Mesothelial cell of epicardium (in vitro differentiated cells): ENCODE results near the gene CRYBB1. TPM values are rescaled to one million over a fixed set of nuclear protein-coding genes. Genes with fewer than 3 reads are reported as not detected.

ENCODE experiments used
- DNase-seq, 2 experiments: peaks; one replicate each; pipeline ENCODE4 v3.0.0; 2021; ENCODE audit warnings: low spot score in 2 of 2; ENCODE audit not compliant: unreplicated experiment in 2 of 2
- H3K27ac Mint-ChIP-seq: 2 replicates; pipeline ENCODE4 v1.8.0; 2021; ENCODE audit warnings: mixed read lengths
- H3K27me3 Mint-ChIP-seq: 2 replicates; pipeline ENCODE4 v1.8.0; 2021; ENCODE audit warnings: low read depth, mixed read lengths
- H3K36me3 Mint-ChIP-seq: 2 replicates; pipeline ENCODE4 v1.8.0; 2021; ENCODE audit warnings: mixed read lengths
- H3K4me1 Mint-ChIP-seq: 2 replicates; pipeline ENCODE4 v1.8.0; 2021; ENCODE audit warnings: mixed read lengths
- H3K4me3 Mint-ChIP-seq: 2 replicates; pipeline ENCODE4 v1.8.0; 2021; ENCODE audit warnings: mild to moderate bottlenecking, moderate library complexity, mixed read lengths
- H3K9me3 Mint-ChIP-seq: 2 replicates; pipeline ENCODE4 v1.8.0; 2021; ENCODE audit warnings: mixed read lengths
- total RNA-seq: library from RNA; stranded (reverse); gene quantifications from 3 replicates; pipeline ENCODE4 v1.2.1, GENCODE V29; 2021
- TF ChIP-seq, protein P1 (sequence below): fragments of 200-600 bp; sonication (generic); IDR thresholded peaks from one replicate; pipeline ENCODE4 v1.5.0; 2021; ENCODE audit warnings: antibody characterized with exemption; ENCODE audit not compliant: unreplicated experiment

Gene CRYBB1
- total RNA-seq, 1 donor from 2014 or later = not detected

DNA sequence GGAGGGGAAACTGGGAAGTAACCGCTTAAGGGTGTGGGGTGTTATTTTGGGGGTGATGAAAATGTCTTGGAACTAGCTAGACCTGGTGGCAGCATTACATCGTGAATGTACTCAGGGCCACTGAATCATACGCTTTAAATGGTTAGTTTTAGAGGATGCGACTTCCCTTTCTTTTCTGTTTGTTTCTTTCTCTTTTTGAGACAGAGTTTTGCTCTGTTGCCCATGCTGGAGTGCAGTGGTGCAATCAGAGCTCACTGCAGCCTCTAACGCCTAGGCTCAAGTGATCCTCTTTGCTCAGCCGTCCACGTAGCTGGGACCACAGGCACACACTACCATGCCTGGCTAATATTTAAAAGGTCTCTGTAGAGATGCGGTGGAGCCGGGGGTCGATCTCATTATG, 34.0 kb upstream of the CRYBB1 start:
- no peaks in the 10 kb centered on the region for H3K9me3 Mint-ChIP-seq
- no peaks in the 10 kb centered on the region for H3K36me3 Mint-ChIP-seq
- TF ChIP-seq, protein P1, sequence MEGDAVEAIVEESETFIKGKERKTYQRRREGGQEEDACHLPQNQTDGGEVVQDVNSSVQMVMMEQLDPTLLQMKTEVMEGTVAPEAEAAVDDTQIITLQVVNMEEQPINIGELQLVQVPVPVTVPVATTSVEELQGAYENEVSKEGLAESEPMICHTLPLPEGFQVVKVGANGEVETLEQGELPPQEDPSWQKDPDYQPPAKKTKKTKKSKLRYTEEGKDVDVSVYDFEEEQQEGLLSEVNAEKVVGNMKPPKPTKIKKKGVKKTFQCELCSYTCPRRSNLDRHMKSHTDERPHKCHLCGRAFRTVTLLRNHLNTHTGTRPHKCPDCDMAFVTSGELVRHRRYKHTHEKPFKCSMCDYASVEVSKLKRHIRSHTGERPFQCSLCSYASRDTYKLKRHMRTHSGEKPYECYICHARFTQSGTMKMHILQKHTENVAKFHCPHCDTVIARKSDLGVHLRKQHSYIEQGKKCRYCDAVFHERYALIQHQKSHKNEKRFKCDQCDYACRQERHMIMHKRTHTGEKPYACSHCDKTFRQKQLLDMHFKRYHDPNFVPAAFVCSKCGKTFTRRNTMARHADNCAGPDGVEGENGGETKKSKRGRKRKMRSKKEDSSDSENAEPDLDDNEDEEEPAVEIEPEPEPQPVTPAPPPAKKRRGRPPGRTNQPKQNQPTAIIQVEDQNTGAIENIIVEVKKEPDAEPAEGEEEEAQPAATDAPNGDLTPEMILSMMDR = no peak
- H3K4me3 Mint-ChIP-seq = no peak overlapping the region
- H3K27me3 Mint-ChIP-seq = peaks cover 87% of the 10 kb centered on the region
- H3K27ac Mint-ChIP-seq = no peak overlapping the region
- no peak for DNase-seq
- peaks cover 21% of the 10 kb centered on the region for H3K4me1 Mint-ChIP-seq

DNA sequence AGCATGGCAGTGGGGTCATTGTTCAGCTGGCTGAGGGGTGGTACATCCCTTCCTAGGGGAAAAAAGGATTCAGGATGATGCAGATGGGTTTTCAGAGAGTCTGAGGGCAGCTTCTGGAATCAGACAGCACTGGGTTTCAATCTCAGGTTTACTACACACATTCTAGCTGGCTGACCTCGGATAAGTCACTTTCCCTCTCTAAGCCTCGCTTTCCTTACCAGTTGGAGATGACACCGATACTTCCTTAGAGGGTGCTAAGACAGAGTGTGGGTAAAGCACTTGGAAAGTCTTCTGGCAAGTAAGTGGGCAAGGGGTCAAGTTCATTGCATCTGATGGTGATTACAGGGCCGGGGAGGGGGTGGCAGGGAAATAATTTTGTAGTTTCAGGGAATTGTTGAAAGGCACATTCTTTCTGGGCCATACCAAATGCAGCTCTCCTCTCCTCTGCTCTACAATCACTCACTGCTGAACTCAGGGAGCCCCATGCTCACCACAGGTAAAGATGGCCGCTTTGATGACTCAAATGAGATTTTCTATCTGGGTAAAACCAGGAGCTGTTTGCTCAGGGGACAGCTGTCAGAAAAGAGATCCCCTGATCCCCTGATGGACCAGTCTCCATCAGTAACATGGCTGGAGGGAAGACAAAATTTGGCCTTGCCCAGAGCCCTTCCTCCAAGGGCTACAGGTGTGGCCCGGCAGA, 33.0 kb upstream of the CRYBB1 start:
- Mint-ChIP-seq H3K4me1 (peaks cover 30% of the 10 kb centered on the region), H3K9me3 (no peaks in the 10 kb centered on the region), H3K36me3 (no peaks in the 10 kb centered on the region), H3K27me3 (peaks cover 86% of the 10 kb centered on the region), H3K27ac (no peak overlapping the region), H3K4me3 (no peak overlapping the region)
- DNase-seq = no peak
- TF ChIP-seq, protein P1 = no peak

DNA sequence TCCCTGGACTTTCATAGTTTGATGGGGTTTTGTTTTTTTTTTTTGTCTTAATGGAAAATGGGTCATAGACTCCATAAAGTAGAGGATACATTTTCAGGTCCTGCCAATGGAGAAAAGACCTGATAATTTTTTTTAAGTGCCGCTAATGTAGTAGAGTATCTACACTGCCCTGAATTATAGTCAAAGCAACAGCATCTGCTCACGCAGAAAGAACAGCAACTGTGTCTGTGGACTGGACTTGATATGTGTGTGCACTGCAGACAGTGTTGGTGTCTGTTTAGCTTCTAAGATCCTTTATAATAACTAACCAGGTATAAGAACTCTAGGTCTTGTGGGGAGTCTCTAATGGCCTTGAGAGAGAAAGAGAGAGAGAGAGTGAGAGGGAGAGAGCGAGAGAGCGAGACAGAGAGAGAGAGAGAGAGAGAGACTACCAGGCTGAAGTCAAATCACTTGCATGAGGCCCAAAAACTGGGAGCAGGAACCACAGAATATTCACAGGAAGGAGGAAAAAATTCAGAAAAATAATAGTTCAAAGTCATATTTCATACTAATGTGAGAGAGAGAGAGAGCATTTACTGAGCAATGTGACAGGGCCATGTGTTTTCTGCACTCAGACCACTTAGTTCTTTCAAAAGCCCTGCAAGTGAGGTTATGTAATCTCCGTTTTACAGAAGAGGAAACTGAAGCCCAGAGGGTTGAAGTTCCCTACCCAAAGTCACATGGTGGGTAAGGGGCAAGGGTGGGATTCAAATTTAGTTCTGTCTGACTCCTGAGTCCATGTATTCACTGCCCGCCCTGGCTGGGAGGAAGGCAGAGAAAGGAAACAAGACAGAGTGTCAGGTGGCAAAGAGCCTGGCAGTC, 30.9 kb upstream of the CRYBB1 start:
- H3K27me3 Mint-ChIP-seq = peaks cover 69% of the 10 kb centered on the region
- no peak overlapping the region for H3K27ac Mint-ChIP-seq
- peaks cover 49% of the 10 kb centered on the region for H3K4me1 Mint-ChIP-seq
- no peak overlapping the region for H3K4me3 Mint-ChIP-seq
- no peaks in the 10 kb centered on the region for H3K9me3 Mint-ChIP-seq
- no peaks in the 10 kb centered on the region for H3K36me3 Mint-ChIP-seq
- TF ChIP-seq, protein P1 = no peak
- DNase-seq = no peak

DNA sequence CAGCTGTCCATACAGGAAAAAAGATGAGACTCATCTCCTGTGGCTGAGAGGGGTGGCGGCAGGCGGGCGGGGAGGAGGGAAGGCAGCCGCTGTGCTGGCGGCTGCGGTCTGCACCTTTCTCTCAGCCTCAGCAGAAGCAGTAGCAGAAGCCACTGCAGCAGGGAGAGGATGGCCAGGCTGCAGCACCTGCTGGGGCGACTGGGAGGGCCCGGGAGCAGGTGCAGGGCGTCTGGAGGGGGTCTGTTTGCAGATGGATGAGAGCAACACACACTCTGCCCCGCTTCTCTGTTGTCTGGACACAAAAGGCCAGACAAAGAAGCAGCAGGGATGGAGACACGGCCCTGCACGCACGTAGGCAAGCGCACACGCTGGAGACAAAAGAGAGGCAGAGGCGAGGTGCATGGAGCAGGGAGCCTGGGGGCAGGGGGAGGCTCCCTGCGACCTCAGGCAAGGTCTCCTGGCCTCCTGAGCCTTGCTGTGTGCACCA, 30.2 kb upstream of the CRYBB1 start:
- Mint-ChIP-seq H3K27me3 (peaks cover 62% of the 10 kb centered on the region), H3K36me3 (no peaks in the 10 kb centered on the region), H3K4me1 (peaks cover 54% of the 10 kb centered on the region), H3K9me3 (no peaks in the 10 kb centered on the region), H3K27ac (no peak overlapping the region), H3K4me3 (no peak overlapping the region)
- TF ChIP-seq, protein P1 = no peak
- DNase-seq = no peak

DNA sequence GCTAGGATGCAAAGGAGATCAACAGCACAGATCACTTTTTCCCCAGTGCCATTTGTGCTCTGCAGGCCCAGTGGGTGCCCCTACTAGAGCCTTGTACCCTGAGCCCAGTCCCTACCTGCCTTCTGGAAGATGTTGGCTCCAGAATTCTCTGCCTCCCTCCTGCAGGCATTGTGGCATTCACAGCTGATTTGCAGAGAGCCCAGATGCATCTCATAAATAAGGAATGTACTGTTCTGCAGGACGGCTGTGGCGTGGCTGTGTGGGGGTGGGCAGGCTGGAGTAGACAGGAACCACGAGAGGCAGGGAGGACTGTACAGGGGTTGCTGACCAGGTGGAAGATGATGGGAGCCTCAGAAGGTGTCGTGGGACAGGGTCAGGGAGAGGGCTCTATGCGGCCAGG, 28.3 kb upstream of the CRYBB1 start:
- Mint-ChIP-seq H3K4me3 (no peak overlapping the region), H3K9me3 (no peaks in the 10 kb centered on the region), H3K27me3 (peaks cover 43% of the 10 kb centered on the region), H3K4me1 (peaks cover 69% of the 10 kb centered on the region), H3K36me3 (no peaks in the 10 kb centered on the region), H3K27ac (no peak overlapping the region)
- DNase-seq = no peak
- TF ChIP-seq, protein P1 = no peak
